AG04449 (cell line): Measurements from ENCODE around the gene MATCAP1.

Experiments used
- CTCF ChIA-PET: fragments of 350-600 bp; formaldehyde crosslinking; extraction: SDS; loops from one replicate; lab custom pipeline; 2021; ENCODE audit warnings: antibody characterized with exemption; lab: Yijun Ruan, JAX
- POLR2A ChIA-PET: fragments of 400-600, 350-600 bp; formaldehyde crosslinking; extraction: SDS; loops from one replicate; lab custom pipeline; 2020; ENCODE audit warnings: antibody characterized with exemption, inconsistent platforms; lab: Yijun Ruan, JAX
- DNase-seq: peaks from one replicate; pipeline ENCODE4 v3.0.0-alpha.2; 2010; ENCODE audit warnings: low read depth, low spot score
- H3K4me3 ChIP-seq: 2 replicates; pipeline ENCODE4 v1.5.1; 2011; ENCODE audit warnings: low read depth, mild to moderate bottlenecking, control low read depth, low read length
- CTCF ChIP-seq: IDR thresholded peaks from one replicate; pipeline ENCODE4 v1.5.1; 2011; ENCODE audit warnings: mild to moderate bottlenecking, moderate library complexity, low read length, control low read depth, inconsistent platforms; ENCODE audit not compliant: insufficient read depth; ENCODE audit errors: missing control alignments

Gene MATCAP1

GRCh38 chr16:67169642-67170167 is 14.1 kb downstream of the MATCAP1 start:
- ChIA-PET CTCF (interaction anchor here (0.7 to 10.1 kb wide), 8 partner anchors 10 to 411 kb away, joined by 3 to 110 read pairs (median 8); partner anchors contain the start of genes B3GNT9, FBXL8, MATCAP1 and TRADD), POLR2A (interaction anchor here (0.7 to 2.2 kb wide), 4 partner anchors 9 to 45 kb away, joined by 3 to 5 read pairs (median 4); no protein-coding TSS in a partner anchor)
- peak; percentile 64 for TF ChIP-seq CTCF
- no peak for DNase-seq
- peak overlapping the region; percentile 56 for H3K4me3 ChIP-seq

DNA sequence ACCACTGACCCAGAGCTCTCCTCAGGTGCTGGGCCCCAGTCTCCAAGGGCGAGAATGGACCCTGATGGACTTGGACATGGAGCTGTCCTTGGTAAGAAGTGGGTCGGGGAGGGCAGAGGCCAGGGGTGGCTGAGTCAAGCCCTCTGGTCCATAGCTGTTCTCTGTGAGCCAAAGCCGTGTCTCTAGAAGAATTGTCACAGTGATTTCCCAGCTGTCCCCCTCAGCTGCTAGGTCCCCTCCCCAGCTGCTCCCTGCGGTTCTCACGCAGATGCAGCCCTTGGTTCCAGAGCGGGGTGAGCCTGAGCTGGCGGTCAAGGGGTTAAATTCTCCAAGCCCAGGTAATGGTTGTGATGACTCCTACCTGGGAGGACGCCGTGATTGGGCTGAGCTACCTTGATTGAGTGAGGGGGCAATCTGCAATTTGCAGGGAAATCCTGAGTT is 14.7 kb downstream of the MATCAP1 start:
- no peak for TF ChIP-seq CTCF
- CTCF ChIA-PET: interaction anchor here (1.0 to 10.1 kb wide), 6 partner anchors 9 to 212 kb away, joined by 3 to 110 read pairs (median 18); partner anchors contain the start of genes B3GNT9, FBXL8, MATCAP1 and TRADD
- DNase-seq: no peak
- POLR2A ChIA-PET: interaction anchor here (2.2 kb wide), 1 partner anchor 29 kb away, joined by 4 read pairs; no protein-coding TSS in a partner anchor
- no peak overlapping the region; the same call in 1 of the 2 replicates for H3K4me3 ChIP-seq

DNA sequence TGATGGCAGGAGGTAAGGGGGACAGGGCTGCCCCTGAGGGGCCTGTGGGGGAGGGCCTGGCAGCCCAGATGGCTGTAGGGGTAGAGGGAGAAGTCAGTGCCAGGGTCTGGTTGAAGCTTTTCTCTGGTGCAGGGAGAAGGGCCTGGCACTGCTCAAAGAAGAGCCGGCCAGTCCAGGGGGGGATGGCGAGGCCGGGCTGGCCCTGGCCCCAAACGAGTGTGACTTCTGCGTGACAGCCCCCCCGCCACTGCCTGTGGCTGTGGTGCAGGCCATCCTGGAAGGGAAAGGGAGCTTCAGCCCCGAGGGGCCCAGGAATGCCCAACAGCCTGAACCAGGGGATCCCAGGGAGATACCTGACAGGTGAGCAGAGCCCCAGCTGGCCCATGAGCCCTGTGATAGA is 16.2 kb downstream of the MATCAP1 start:
- POLR2A ChIA-PET: no interaction called here
- no peak for TF ChIP-seq CTCF
- no peak for DNase-seq
- CTCF ChIA-PET: interaction anchor here (0.7 to 10.1 kb wide), 6 partner anchors 10 to 150 kb away, joined by 3 to 110 read pairs (median 10); partner anchors contain the start of genes B3GNT9 and MATCAP1
- H3K4me3 ChIP-seq: no peak overlapping the region

DNA sequence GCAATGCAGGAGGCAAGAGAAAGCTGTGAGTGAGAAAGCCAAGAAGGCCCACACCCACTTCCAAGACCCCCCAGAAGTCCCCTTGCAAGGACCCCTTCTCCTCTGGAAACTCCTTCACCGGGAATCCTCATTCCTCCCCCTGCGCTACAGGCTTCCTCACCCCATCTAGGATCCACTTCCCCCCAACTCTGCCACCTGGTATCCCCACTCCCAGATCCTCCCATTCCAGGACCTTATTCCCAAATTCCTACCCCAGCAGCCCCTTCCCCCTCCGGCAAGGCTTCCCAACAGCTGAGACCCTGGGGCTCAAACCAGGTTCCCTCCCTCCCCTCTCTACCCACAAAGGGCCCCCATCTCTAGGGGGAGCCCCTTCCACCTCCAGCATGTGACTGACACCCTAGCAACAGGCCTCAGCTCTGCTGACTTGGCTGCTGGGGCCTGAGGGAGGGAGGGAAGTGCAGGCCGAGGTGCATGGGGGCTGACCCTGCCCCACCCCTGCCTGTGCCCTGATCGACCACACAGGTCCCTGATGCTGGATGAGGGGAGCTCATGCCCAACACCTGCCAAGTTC is 17.1 kb downstream of the MATCAP1 start:
- POLR2A ChIA-PET: no interaction called here

GRCh38 chr16:67166110-67166547 is 17.6 kb downstream of the MATCAP1 start:
- POLR2A ChIA-PET: no interaction called here
- H3K4me3 ChIP-seq: no peak overlapping the region
- CTCF ChIA-PET: interaction anchor here (1.4 to 7.6 kb wide), 2 partner anchors 8 to 11 kb away, joined by 8 to 54 read pairs; no protein-coding TSS in a partner anchor
- DNase-seq: no peak
- TF ChIP-seq CTCF: no peak

More for the DNA sequence above, 17.1 kb downstream of the MATCAP1 start:
- CTCF ChIA-PET: interaction anchor here (1.4 to 7.6 kb wide), 3 partner anchors 9 to 55 kb away, joined by 3 to 54 read pairs (median 8); no protein-coding TSS in a partner anchor
- no peak for TF ChIP-seq CTCF
- H3K4me3 ChIP-seq: no peak overlapping the region
- DNase-seq: no peak
